Measurements from ENCODE around the gene RELN. TPM values are rescaled to one million over a fixed set of nuclear protein-coding genes. Genes with fewer than 3 reads are reported as not detected.

The RELN gene
- polyA plus RNA-seq, 1 experiment, result 4.3 TPM

- Histone ChIP-seq H3K27me3 (ENCODE audit: control insufficient read depth, insufficient read depth, low read length) (no peaks in the 10 kb centered on the region), H3K36me3 (ENCODE audit: control insufficient read depth, insufficient read depth, low read length) (no peaks in the 10 kb centered on the region), H3K4me3 (ENCODE audit: low read depth, low read length) (no peak overlapping the region)
- ChIA-PET CTCF (no interaction called here), POLR2A (no interaction called here)
- no peak for DNase-seq (ENCODE audit: low read depth)
- TF ChIP-seq CTCF (IDR thresholded peaks at IDR 0.05; ENCODE audit: insufficient read depth, low read depth, low read length), result no peak
These were observed 564.3 kb downstream of the RELN start for GRCh38 chr7:103425177-103425576.

- H3K36me3 ChIP-seq (ENCODE audit: control insufficient read depth, insufficient read depth, low read length), result no peaks in the 10 kb centered on the region
- H3K4me3 ChIP-seq (ENCODE audit: low read depth, low read length), result no peak overlapping the region
- no peak for TF ChIP-seq CTCF (IDR thresholded peaks at IDR 0.05; ENCODE audit: insufficient read depth, low read depth, low read length)
- no peak for DNase-seq (ENCODE audit: low read depth)
- CTCF ChIA-PET, result no interaction called here
- POLR2A ChIA-PET, result no interaction called here
- no peaks in the 10 kb centered on the region for H3K27me3 ChIP-seq (ENCODE audit: control insufficient read depth, insufficient read depth, low read length)
These were observed 565.8 kb downstream of the RELN start for GRCh38 chr7:103423467-103424179.

Small RNAs within 50 kb of the gene (small RNA-seq; reads per million reads assigned to genes)
- gene RF00019 (ENCODE audit: insufficient read length, low read depth, low replicate concordance), result not detected

Other genes starting within 250 kb of the RELN start
- gene ORC5, start 218.4 kb upstream of the RELN start, polyA plus RNA-seq (2011; rRNA removed), result 11.7 and 16.8 TPM in 2 replicates

Measured in BJ (cell line).